ENCODE measurements around the gene LNPEP. TPM values are rescaled to one million over a fixed set of nuclear protein-coding genes. Genes with fewer than 3 reads are reported as not detected.

Gene LNPEP
- total and polyA plus RNA-seq, 4 donors = 4.6 to 78.9 (median 19.0) TPM

DNA sequence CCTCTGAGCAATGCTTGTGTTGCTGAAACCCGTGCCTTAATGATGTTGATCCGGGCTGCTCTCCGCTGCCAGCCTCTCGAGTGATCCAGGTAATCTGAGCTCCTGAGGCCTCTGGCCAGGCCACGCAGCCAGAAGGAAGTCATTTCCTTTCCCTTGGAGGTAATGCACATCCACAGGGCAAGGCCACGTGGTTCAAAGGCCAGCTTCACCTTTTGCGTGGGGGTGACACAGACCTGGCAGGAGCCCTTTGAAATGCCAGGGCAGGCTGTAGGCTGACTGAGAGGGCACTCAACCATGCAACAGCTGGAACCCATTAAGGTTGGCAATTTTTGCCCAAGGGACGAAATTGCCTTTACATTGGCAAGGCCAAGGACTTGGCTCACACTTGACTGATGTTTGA lies 126.2 kb downstream of the LNPEP start:
- Histone ChIP-seq H3K4me3 (no peak overlapping the region), H3K9ac (ENCODE audit: insufficient read depth in 1 of 2, low read length in 2 of 2) (no peak overlapping the region), H3K4me1 (ENCODE audit: control insufficient read depth in 5 of 5, insufficient read depth in 5 of 5, low read length in 5 of 5) (peaks cover 0 to 8% (median 0%) of the 10 kb centered on the region in 5 donors), H3K27ac (ENCODE audit: low read depth in 1 of 2, low read length in 1 of 2) (no peak overlapping the region), H3K9me3 (ENCODE audit: control insufficient read depth in 4 of 4, insufficient read depth in 3 of 4, low read length in 3 of 4) (peaks cover 0 to 5% (median 2%) of the 10 kb centered on the region in 4 donors), H3K27me3 (ENCODE audit: control insufficient read depth in 3 of 3, insufficient read depth in 3 of 3, low read length in 2 of 3) (no peaks in the 10 kb centered on the region), H3K36me3 (ENCODE audit: control insufficient read depth in 4 of 4, insufficient read depth in 4 of 4, low read length in 4 of 4) (no peaks in the 10 kb centered on the region)
- no peak for DNase-seq
- no peak for ATAC-seq (ENCODE audit: insufficient read depth, low FRiP score)
- 80 to 83% methylated on average over 8 of the region's 8 CpGs for WGBS, 2 donors
- TF ChIP-seq, protein P1, sequence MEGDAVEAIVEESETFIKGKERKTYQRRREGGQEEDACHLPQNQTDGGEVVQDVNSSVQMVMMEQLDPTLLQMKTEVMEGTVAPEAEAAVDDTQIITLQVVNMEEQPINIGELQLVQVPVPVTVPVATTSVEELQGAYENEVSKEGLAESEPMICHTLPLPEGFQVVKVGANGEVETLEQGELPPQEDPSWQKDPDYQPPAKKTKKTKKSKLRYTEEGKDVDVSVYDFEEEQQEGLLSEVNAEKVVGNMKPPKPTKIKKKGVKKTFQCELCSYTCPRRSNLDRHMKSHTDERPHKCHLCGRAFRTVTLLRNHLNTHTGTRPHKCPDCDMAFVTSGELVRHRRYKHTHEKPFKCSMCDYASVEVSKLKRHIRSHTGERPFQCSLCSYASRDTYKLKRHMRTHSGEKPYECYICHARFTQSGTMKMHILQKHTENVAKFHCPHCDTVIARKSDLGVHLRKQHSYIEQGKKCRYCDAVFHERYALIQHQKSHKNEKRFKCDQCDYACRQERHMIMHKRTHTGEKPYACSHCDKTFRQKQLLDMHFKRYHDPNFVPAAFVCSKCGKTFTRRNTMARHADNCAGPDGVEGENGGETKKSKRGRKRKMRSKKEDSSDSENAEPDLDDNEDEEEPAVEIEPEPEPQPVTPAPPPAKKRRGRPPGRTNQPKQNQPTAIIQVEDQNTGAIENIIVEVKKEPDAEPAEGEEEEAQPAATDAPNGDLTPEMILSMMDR (IDR thresholded peaks at IDR 0.05; ENCODE audit: control extremely low read depth, extremely low read depth) = no peak

DNA sequence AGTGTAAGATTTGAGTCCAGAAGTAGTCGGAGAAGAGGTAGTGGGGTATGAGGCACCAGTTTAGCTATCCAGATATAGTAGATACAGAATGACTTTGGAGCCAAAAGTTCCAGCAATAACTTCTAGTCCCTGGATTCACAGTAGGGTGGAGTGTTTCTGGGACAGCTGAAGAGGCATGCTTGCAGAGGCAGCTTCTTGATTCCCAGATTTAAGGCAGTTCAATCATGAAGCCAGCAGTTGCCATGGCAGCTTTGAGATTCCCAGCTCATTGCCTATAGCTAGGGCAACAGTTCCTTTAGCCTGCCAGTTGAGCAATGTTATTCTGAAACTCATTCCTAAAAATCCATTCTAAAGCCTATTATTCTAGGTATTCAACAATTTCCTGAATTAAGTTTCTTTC lies 127.4 kb downstream of the LNPEP start:
- Histone ChIP-seq H3K9ac (ENCODE audit: insufficient read depth in 1 of 2, low read length in 2 of 2) (no peak overlapping the region), H3K27me3 (ENCODE audit: control insufficient read depth in 3 of 3, insufficient read depth in 3 of 3, low read length in 2 of 3) (no peaks in the 10 kb centered on the region), H3K4me1 (ENCODE audit: control insufficient read depth in 5 of 5, insufficient read depth in 5 of 5, low read length in 5 of 5) (peaks cover 0 to 15% (median 0%) of the 10 kb centered on the region in 5 donors), H3K9me3 (ENCODE audit: control insufficient read depth in 4 of 4, insufficient read depth in 3 of 4, low read length in 3 of 4) (peaks cover 0 to 5% (median 1%) of the 10 kb centered on the region in 4 donors), H3K36me3 (ENCODE audit: control insufficient read depth in 4 of 4, insufficient read depth in 4 of 4, low read length in 4 of 4) (no peaks in the 10 kb centered on the region), H3K27ac (ENCODE audit: low read depth in 1 of 2, low read length in 1 of 2) (no peak overlapping the region), H3K4me3 (no peak overlapping the region)
- DNase-seq (no peak), ATAC-seq (ENCODE audit: insufficient read depth, low FRiP score) (no peak)
- WGBS, 2 donors = 94 to 96% methylated on average over 1 of the region's 1 CpG
- TF ChIP-seq, protein P1 (IDR thresholded peaks at IDR 0.05; ENCODE audit: control extremely low read depth, extremely low read depth) = no peak

- H3K4me3 ChIP-seq = no peak overlapping the region
- H3K27ac ChIP-seq (ENCODE audit: low read depth in 1 of 2, low read length in 1 of 2) = no peak overlapping the region
- ATAC-seq (ENCODE audit: insufficient read depth, low FRiP score) (no peak), DNase-seq (no peak)
- no peak overlapping the region for H3K9ac ChIP-seq (ENCODE audit: insufficient read depth in 1 of 2, low read length in 2 of 2)
- H3K27me3 ChIP-seq (ENCODE audit: control insufficient read depth in 3 of 3, insufficient read depth in 3 of 3, low read length in 2 of 3) = no peaks in the 10 kb centered on the region
- WGBS, 2 donors = 61 to 70% methylated on average over 2 of the region's 2 CpGs
- H3K9me3 ChIP-seq (ENCODE audit: control insufficient read depth in 4 of 4, insufficient read depth in 3 of 4, low read length in 3 of 4) = no peaks in the 10 kb centered on the region
- peaks cover 0 to 15% (median 0%) of the 10 kb centered on the region in 5 donors for H3K4me1 ChIP-seq (ENCODE audit: control insufficient read depth in 5 of 5, insufficient read depth in 5 of 5, low read length in 5 of 5)
- TF ChIP-seq, protein P1 (IDR thresholded peaks at IDR 0.05; ENCODE audit: control extremely low read depth, extremely low read depth) = no peak
- no peaks in the 10 kb centered on the region for H3K36me3 ChIP-seq (ENCODE audit: control insufficient read depth in 4 of 4, insufficient read depth in 4 of 4, low read length in 4 of 4)
Measured at GRCh38 chr5:97065475-97065874, 129.6 kb downstream of the LNPEP start.

- no peaks in the 10 kb centered on the region for H3K27me3 ChIP-seq (ENCODE audit: control insufficient read depth in 3 of 3, insufficient read depth in 3 of 3, low read length in 2 of 3)
- no peaks in the 10 kb centered on the region for H3K9me3 ChIP-seq (ENCODE audit: control insufficient read depth in 4 of 4, insufficient read depth in 3 of 4, low read length in 3 of 4)
- ATAC-seq (ENCODE audit: insufficient read depth, low FRiP score) (no peak), DNase-seq (peak in 2 of 3 donors; percentile 63)
- no peak overlapping the region for H3K27ac ChIP-seq (ENCODE audit: low read depth in 1 of 2, low read length in 1 of 2)
- H3K9ac ChIP-seq (ENCODE audit: insufficient read depth in 1 of 2, low read length in 2 of 2) = no peak overlapping the region
- peaks cover 0 to 15% (median 0%) of the 10 kb centered on the region in 5 donors for H3K4me1 ChIP-seq (ENCODE audit: control insufficient read depth in 5 of 5, insufficient read depth in 5 of 5, low read length in 5 of 5)
- TF ChIP-seq, protein P1 (IDR thresholded peaks at IDR 0.05; ENCODE audit: control extremely low read depth, extremely low read depth) = no peak
- WGBS, 2 donors = 82 to 85% methylated on average over 4 of the region's 4 CpGs
- no peaks in the 10 kb centered on the region for H3K36me3 ChIP-seq (ENCODE audit: control insufficient read depth in 4 of 4, insufficient read depth in 4 of 4, low read length in 4 of 4)
- no peak overlapping the region for H3K4me3 ChIP-seq
Measured at GRCh38 chr5:97067296-97067850, 131.5 kb downstream of the LNPEP start.

Measured in lung (tissue), 12 donors.